ENCODE measurements around the gene KCNC2.

- TF ChIP-seq REST (IDR thresholded peaks at IDR 0.05; ENCODE audit: insufficient read depth in 1 of 2, low read depth in 2 of 2, low read length in 2 of 2) (no peak), FOXP2 (optimal IDR thresholded peaks at IDR 0.05; ENCODE audit: borderline replicate concordance, extremely low read depth, extremely low read length, insufficient read depth) (no peak), POLR2AphosphoS5 (IDR thresholded peaks at IDR 0.05; ENCODE audit: low read depth, low read length) (no peak), TAF1 (IDR thresholded peaks at IDR 0.05; ENCODE audit: borderline replicate concordance, insufficient read depth, low read length) (no peak), SIN3A (IDR thresholded peaks at IDR 0.05; ENCODE audit: borderline replicate concordance, insufficient read depth, low read length) (no peak)
Observed at GRCh38 chr12:75161488-75161887, 48.2 kb downstream of the KCNC2 start.
